Natural killer cell (primary cell): ENCODE data around the gene NMNAT3. TPM values are rescaled to one million over a fixed set of nuclear protein-coding genes. Genes with fewer than 3 reads are reported as not detected.

ENCODE experiments used
- ATAC-seq, 3 donors: fragments of 150-1000 bp in 2 of 3; fragments of 200-7000 bp in 1 of 3; cut with Tn5 transposase; 1 replicate in 1 of 3; 2 replicates in 2 of 3; pipeline ENCODE4 v1.10.0; 2021; ENCODE audit warnings: mild to moderate bottlenecking in 2 of 3, moderate library complexity in 2 of 3
- DNase-seq, 2 donors: peaks; one replicate each; pipeline versions ENCODE4 v3.0.0 to v3.0.0-alpha.2; 2013 to 2021; ENCODE audit warnings: mixed read lengths in 1 of 2
- H3K27ac ChIP-seq: one replicate; pipeline ENCODE4 v1.5.1; 2013; ENCODE audit warnings: mild to moderate bottlenecking, low read length
- H3K27me3 ChIP-seq: one replicate; pipeline ENCODE4 v1.6.1; 2013; ENCODE audit warnings: low read length; ENCODE audit not compliant: control insufficient read depth, insufficient read depth
- H3K36me3 ChIP-seq: one replicate; pipeline ENCODE4 v1.6.1; 2013; ENCODE audit warnings: low read length; ENCODE audit not compliant: control insufficient read depth, insufficient read depth
- H3K4me1 ChIP-seq: one replicate; pipeline ENCODE4 v1.6.1; 2013; ENCODE audit warnings: low read length; ENCODE audit not compliant: control insufficient read depth, insufficient read depth
- H3K4me3 ChIP-seq: one replicate; pipeline ENCODE4 v1.5.1; 2013; ENCODE audit warnings: low read length
- H3K9me3 ChIP-seq: one replicate; pipeline ENCODE4 v1.6.1; 2013; ENCODE audit warnings: low read length; ENCODE audit not compliant: control insufficient read depth, insufficient read depth
- H3K27ac Mint-ChIP-seq, 2 donors: one replicate each; pipeline ENCODE4 v1.8.0; 2022; ENCODE audit warnings: mild to moderate bottlenecking in 2 of 2, mixed read lengths in 2 of 2, moderate library complexity in 1 of 2
- H3K27me3 Mint-ChIP-seq, 2 donors: one replicate each; pipeline ENCODE4 v1.8.0; 2022; ENCODE audit warnings: low read depth in 2 of 2, mixed read lengths in 2 of 2
- H3K36me3 Mint-ChIP-seq: one replicate; pipeline ENCODE4 v1.8.0; 2022; ENCODE audit warnings: mixed read lengths
- H3K4me1 Mint-ChIP-seq, 2 donors: one replicate each; pipeline ENCODE4 v1.8.0; 2022; ENCODE audit warnings: mixed read lengths in 2 of 2
- H3K4me3 Mint-ChIP-seq: one replicate; pipeline ENCODE4 v1.8.0; 2022; ENCODE audit warnings: mild to moderate bottlenecking, moderate library complexity, mixed read lengths
- H3K9me3 Mint-ChIP-seq, 2 donors: one replicate each; pipeline ENCODE4 v1.8.0; 2022; ENCODE audit warnings: mixed read lengths in 2 of 2
- whole genome bisulfite sequencing: methylation state at CpG from one replicate; pipeline ENCODE4 v1.1.7; 2013; ENCODE audit warnings: missing lambda C conversion rate; ENCODE audit not compliant: insufficient coverage; 5-methylcytosine and 5-hydroxymethylcytosine counted together
- intact Hi-C: fragments of 100-400 bp; cut with micrococcal nuclease; formaldehyde crosslinking; loops from one replicate; pipeline ENCODE4 v1.14.2; 2022
- total RNA-seq, 4 donors: library from RNA; stranded (reverse); fragments of 120-200 nt in 1 of 4; gene quantifications; one replicate each; pipeline versions ENCODE4 v1.2.3 to v1.2.4, GENCODE V29; 2013 to 2022
- TF ChIP-seq, protein P1 (sequence below): fragments of 200-600 bp; IDR thresholded peaks from one replicate; pipeline ENCODE4 v1.8.0; 2022; ENCODE audit warnings: antibody characterized with exemption

NMNAT3 gene
- total RNA-seq, 3 donors from 2014 or later (not counting 1 experiment from before 2014, with no cell fraction given): 1.6 to 3.7 (median 2.2) TPM

GRCh38 chr3:139687431-139687830 is 9.7 kb upstream of the NMNAT3 start:
- Mint-ChIP-seq H3K4me1 (no peaks in the 10 kb centered on the region), H3K9me3 (no peaks in the 10 kb centered on the region), H3K27ac (no peak overlapping the region), H3K27me3 (peaks cover 12 to 20% of the 10 kb centered on the region in 2 donors), H3K4me3 (no peak overlapping the region), H3K36me3 (no peaks in the 10 kb centered on the region)
- TF ChIP-seq, protein P1, sequence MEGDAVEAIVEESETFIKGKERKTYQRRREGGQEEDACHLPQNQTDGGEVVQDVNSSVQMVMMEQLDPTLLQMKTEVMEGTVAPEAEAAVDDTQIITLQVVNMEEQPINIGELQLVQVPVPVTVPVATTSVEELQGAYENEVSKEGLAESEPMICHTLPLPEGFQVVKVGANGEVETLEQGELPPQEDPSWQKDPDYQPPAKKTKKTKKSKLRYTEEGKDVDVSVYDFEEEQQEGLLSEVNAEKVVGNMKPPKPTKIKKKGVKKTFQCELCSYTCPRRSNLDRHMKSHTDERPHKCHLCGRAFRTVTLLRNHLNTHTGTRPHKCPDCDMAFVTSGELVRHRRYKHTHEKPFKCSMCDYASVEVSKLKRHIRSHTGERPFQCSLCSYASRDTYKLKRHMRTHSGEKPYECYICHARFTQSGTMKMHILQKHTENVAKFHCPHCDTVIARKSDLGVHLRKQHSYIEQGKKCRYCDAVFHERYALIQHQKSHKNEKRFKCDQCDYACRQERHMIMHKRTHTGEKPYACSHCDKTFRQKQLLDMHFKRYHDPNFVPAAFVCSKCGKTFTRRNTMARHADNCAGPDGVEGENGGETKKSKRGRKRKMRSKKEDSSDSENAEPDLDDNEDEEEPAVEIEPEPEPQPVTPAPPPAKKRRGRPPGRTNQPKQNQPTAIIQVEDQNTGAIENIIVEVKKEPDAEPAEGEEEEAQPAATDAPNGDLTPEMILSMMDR: no peak
- no peak for ATAC-seq
- H3K9me3 ChIP-seq: no peaks in the 10 kb centered on the region
- no peaks in the 10 kb centered on the region for H3K36me3 ChIP-seq
- H3K27ac ChIP-seq: no peak overlapping the region
- H3K4me3 ChIP-seq: no peak overlapping the region
- intact Hi-C loops: no loop called here
- no peak for DNase-seq
- no peaks in the 10 kb centered on the region for H3K4me1 ChIP-seq
- WGBS: no CpG with 5 or more reads among the region's 1 CpG
- no peaks in the 10 kb centered on the region for H3K27me3 ChIP-seq

DNA sequence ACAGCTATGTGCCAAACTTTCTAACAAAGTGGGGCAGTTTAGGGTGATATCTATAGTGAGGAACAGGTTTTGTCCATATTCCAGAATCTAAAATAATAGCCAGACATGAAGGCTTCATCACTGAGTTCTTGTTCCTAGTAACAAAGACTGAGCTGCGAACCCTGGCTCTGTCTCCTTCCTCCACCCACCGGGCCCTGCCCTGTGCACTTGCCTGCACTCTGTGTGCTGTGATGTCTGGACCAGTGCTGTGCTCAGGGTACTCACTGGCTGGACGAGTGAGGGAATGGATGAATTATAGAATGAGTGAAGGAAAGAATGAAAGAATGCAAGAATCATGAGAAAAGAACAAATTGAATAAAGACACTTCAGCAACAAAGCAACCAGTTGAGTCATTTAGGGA is 8.9 kb upstream of the NMNAT3 start:
- Histone ChIP-seq H3K36me3 (no peaks in the 10 kb centered on the region), H3K27me3 (no peaks in the 10 kb centered on the region), H3K4me3 (no peak overlapping the region), H3K4me1 (no peaks in the 10 kb centered on the region), H3K27ac (no peak overlapping the region), H3K9me3 (no peaks in the 10 kb centered on the region)
- TF ChIP-seq, protein P1: no peak
- Mint-ChIP-seq H3K4me1 (no peaks in the 10 kb centered on the region), H3K27ac (no peak overlapping the region), H3K4me3 (no peak overlapping the region), H3K27me3 (peaks cover 8 to 20% of the 10 kb centered on the region in 2 donors), H3K36me3 (no peaks in the 10 kb centered on the region), H3K9me3 (no peaks in the 10 kb centered on the region)
- no peak for ATAC-seq
- intact Hi-C loops: no loop called here
- WGBS: 75% methylated on average over 3 of the region's 3 CpGs
- no peak for DNase-seq

GRCh38 chr3:139686206-139686605 is 8.4 kb upstream of the NMNAT3 start:
- no peaks in the 10 kb centered on the region for H3K27me3 ChIP-seq
- H3K4me1 Mint-ChIP-seq: no peaks in the 10 kb centered on the region

More at GRCh38 chr3:139686206-139686605, 8.4 kb upstream of the NMNAT3 start:
- Mint-ChIP-seq H3K27ac (no peak overlapping the region), H3K36me3 (no peaks in the 10 kb centered on the region), H3K4me3 (no peak overlapping the region), H3K27me3 (peaks cover 8 to 20% of the 10 kb centered on the region in 2 donors), H3K9me3 (no peaks in the 10 kb centered on the region)
- Histone ChIP-seq H3K4me3 (no peak overlapping the region), H3K27ac (no peak overlapping the region), H3K4me1 (no peaks in the 10 kb centered on the region), H3K36me3 (no peaks in the 10 kb centered on the region), H3K9me3 (no peaks in the 10 kb centered on the region)
- 97% methylated on average over 3 of the region's 3 CpGs for WGBS
- no peak for DNase-seq
- intact Hi-C loops: no loop called here
- ATAC-seq: no peak
- TF ChIP-seq, protein P1: no peak
